Measurements from ENCODE around the gene PCID2. TPM values are rescaled to one million over a fixed set of nuclear protein-coding genes. Genes with fewer than 3 reads are reported as not detected.

PCID2 gene
- total and polyA plus RNA-seq, 2 of the 13 experiments (the other 11 are each of a cell fraction or from before 2014, with no cell fraction given): 65.0 to 111 TPM

DNA sequence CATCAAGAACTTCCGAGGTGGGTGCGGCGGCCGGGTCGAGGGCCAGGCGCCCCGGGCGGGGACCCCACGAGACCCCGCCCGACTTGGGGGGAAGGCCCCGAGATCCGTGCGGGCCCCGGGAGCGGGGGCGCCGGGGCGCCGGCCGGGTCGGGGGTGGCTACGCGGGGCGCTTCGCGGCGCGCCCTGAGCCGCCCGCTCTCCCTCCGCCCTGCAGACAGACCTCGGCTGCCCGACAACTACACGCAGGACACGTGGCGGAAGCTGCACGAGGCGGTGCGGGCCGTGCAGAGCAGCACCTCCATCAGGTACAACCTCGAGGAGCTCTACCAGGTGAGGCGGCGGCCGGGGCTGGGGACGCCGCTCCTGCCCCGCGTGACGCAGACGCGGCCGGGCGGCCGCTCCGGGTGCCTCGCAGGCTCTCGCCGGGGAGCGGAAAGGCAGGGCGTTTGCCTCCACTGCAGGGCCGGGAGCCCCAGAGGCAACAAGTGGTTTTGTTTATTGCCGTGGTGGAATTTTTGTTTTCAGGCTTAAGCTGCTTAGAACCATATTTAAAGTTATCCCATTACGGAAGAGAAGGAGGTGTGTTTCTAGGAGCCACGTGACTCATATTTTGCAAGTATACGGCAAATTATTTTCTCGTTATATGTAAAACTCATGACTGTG is 1.4 kb upstream of the PCID2 start (continued):
- no peak for TF ChIP-seq MZF1 (CRISPR knock-in tag; IDR thresholded peaks at IDR 0.05; ENCODE audit: borderline replicate concordance)
- TF ChIP-seq, protein P1, sequence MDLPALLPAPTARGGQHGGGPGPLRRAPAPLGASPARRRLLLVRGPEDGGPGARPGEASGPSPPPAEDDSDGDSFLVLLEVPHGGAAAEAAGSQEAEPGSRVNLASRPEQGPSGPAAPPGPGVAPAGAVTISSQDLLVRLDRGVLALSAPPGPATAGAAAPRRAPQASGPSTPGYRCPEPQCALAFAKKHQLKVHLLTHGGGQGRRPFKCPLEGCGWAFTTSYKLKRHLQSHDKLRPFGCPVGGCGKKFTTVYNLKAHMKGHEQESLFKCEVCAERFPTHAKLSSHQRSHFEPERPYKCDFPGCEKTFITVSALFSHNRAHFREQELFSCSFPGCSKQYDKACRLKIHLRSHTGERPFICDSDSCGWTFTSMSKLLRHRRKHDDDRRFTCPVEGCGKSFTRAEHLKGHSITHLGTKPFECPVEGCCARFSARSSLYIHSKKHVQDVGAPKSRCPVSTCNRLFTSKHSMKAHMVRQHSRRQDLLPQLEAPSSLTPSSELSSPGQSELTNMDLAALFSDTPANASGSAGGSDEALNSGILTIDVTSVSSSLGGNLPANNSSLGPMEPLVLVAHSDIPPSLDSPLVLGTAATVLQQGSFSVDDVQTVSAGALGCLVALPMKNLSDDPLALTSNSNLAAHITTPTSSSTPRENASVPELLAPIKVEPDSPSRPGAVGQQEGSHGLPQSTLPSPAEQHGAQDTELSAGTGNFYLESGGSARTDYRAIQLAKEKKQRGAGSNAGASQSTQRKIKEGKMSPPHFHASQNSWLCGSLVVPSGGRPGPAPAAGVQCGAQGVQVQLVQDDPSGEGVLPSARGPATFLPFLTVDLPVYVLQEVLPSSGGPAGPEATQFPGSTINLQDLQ (CRISPR knock-in tag; IDR thresholded peaks at IDR 0.05): peak; percentile 61; the same call in 1 of the 2 replicates
- TF ChIP-seq, protein P2, sequence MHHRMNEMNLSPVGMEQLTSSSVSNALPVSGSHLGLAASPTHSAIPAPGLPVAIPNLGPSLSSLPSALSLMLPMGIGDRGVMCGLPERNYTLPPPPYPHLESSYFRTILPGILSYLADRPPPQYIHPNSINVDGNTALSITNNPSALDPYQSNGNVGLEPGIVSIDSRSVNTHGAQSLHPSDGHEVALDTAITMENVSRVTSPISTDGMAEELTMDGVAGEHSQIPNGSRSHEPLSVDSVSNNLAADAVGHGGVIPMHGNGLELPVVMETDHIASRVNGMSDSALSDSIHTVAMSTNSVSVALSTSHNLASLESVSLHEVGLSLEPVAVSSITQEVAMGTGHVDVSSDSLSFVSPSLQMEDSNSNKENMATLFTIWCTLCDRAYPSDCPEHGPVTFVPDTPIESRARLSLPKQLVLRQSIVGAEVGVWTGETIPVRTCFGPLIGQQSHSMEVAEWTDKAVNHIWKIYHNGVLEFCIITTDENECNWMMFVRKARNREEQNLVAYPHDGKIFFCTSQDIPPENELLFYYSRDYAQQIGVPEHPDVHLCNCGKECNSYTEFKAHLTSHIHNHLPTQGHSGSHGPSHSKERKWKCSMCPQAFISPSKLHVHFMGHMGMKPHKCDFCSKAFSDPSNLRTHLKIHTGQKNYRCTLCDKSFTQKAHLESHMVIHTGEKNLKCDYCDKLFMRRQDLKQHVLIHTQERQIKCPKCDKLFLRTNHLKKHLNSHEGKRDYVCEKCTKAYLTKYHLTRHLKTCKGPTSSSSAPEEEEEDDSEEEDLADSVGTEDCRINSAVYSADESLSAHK (CRISPR knock-in tag; IDR thresholded peaks at IDR 0.05; ENCODE audit: borderline replicate concordance): 0 out of 2 replicates have a peak, but pooled peaks have one; percentile 58
- TF ChIP-seq ZNF329 (CRISPR knock-in tag; IDR thresholded peaks at IDR 0.05; ENCODE audit: low read depth): 0 out of 2 replicates have a peak, but pooled peaks have one; percentile 30
- no peak for TF ChIP-seq ZSCAN22 (CRISPR knock-in tag; IDR thresholded peaks at IDR 0.05)
- no peak for TF ChIP-seq ARID2 (CRISPR knock-in tag; IDR thresholded peaks at IDR 0.05; ENCODE audit: borderline replicate concordance)
- TF ChIP-seq ISX (CRISPR knock-in tag; conservative IDR thresholded peaks at IDR 0.05): 0 out of 2 replicates have a peak, but pooled peaks have one; percentile 77
- TF ChIP-seq ZNF746 (CRISPR knock-in tag; IDR thresholded peaks at IDR 0.05): peak; percentile 50; the same call in 1 of the 2 replicates
- no peak for TF ChIP-seq PPARG (CRISPR knock-in tag; conservative IDR thresholded peaks at IDR 0.05)
- no peak for TF ChIP-seq NR2C2 (CRISPR knock-in tag; IDR thresholded peaks at IDR 0.05; ENCODE audit: borderline replicate concordance)
- TF ChIP-seq ZNF674 (CRISPR knock-in tag; IDR thresholded peaks at IDR 0.05; ENCODE audit: low read depth): 0 out of 2 replicates have a peak, but pooled peaks have one; percentile 65
- 0 out of 2 replicates have a peak, but pooled peaks have one; percentile 46 for TF ChIP-seq ZNF354B (CRISPR knock-in tag; IDR thresholded peaks at IDR 0.05)
- no peak for TF ChIP-seq ZNF264 (CRISPR knock-in tag; IDR thresholded peaks at IDR 0.05)
- TF ChIP-seq, protein P3, sequence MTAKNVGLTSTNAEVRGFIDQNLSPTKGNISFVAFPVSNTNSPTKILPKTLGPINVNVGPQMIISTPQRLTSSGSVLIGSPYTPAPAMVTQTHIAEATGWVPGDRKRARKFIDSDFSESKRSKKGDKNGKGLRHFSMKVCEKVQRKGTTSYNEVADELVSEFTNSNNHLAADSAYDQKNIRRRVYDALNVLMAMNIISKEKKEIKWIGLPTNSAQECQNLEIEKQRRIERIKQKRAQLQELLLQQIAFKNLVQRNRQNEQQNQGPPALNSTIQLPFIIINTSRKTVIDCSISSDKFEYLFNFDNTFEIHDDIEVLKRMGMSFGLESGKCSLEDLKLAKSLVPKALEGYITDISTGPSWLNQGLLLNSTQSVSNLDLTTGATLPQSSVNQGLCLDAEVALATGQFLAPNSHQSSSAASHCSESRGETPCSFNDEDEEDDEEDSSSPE (CRISPR knock-in tag; IDR thresholded peaks at IDR 0.05): peak; percentile 82
- TF ChIP-seq ZNF160 (CRISPR knock-in tag; IDR thresholded peaks at IDR 0.05): 0 out of 2 replicates have a peak, but pooled peaks have one; percentile 46
- peak; percentile 67; the same call in 1 of the 2 replicates for TF ChIP-seq ZNF451 (CRISPR knock-in tag; IDR thresholded peaks at IDR 0.05)
- no peak for TF ChIP-seq KLF9 (CRISPR knock-in tag; IDR thresholded peaks at IDR 0.05; ENCODE audit: low read depth)
- peak; percentile 65; the same call in 1 of the 2 replicates for TF ChIP-seq CCDC6 (CRISPR knock-in tag; IDR thresholded peaks at IDR 0.05)
- no peak for TF ChIP-seq PTBP1 (IDR thresholded peaks at IDR 0.05; ENCODE audit: low read depth, low read length, poor library complexity, severe bottlenecking)
- TF ChIP-seq ONECUT2 (CRISPR knock-in tag; IDR thresholded peaks at IDR 0.05): no peak
- TF ChIP-seq ZNF3 (CRISPR knock-in tag; IDR thresholded peaks at IDR 0.05): no peak
- peak; percentile 69 for TF ChIP-seq SAP130 (CRISPR knock-in tag; IDR thresholded peaks at IDR 0.05; ENCODE audit: low read depth)
- TF ChIP-seq ZFP36L1 (CRISPR knock-in tag; IDR thresholded peaks at IDR 0.05): no peak
- TF ChIP-seq ZNF788 (CRISPR knock-in tag; IDR thresholded peaks at IDR 0.05; ENCODE audit: borderline replicate concordance): peak; percentile 58; the same call in 1 of the 2 replicates
- TF ChIP-seq SRSF1 (optimal IDR thresholded peaks at IDR 0.05; ENCODE audit: low read depth, low read length): no peak

Data from HepG2 (cell line).